A549 treated with AZD2906 at 1 μM for 4 hours (cell line): ENCODE results near the gene CD33. TPM values are rescaled to one million over a fixed set of nuclear protein-coding genes. Genes with fewer than 3 reads are reported as not detected.

Experiments used
- total RNA-seq: library from RNA; stranded (reverse); fragments of 200-300 nt; extraction: Qiagen RNA extraction; gene quantifications from 5 replicates; pipeline ENCODE4 v1.2.3, GENCODE V29; 2022

The CD33 gene
- 0.08 to 0.10 TPM (median 0.09 TPM) in 4 of 5 replicates, not detected in the other for total RNA-seq

GRCh38 chr19:51224898-51225393, at the start of gene CD33:
TSS of gene CD33 (plus strand) at chr19:51225080. CDS start at chr19:51225119, 39 bp downstream.

GRCh38 chr19:51250786-51251467, 26.0 kb downstream of the CD33 start, which contains the start of gene SIGLECL1:
TSS of gene SIGLECL1 (plus strand) at chr19:51251080. CDS start at chr19:51264073, 12,993 bp downstream.

Other genes starting within 250 kb of the CD33 start
- 0.09 to 0.17 TPM in 2 of 5 replicates, not detected in the others for gene KLK7, start 241.2 kb upstream of the CD33 start, total RNA-seq
- gene KLK8, start 223.5 kb upstream of the CD33 start, total RNA-seq, result not detected in 5 replicates
- gene KLK10, start 205.4 kb upstream of the CD33 start, total RNA-seq, result 0.17 to 0.65 TPM (median 0.30 TPM) in 5 replicates
- gene KLK11, start 198.5 kb upstream of the CD33 start, total RNA-seq, result not detected in 5 replicates
- gene KLK12, start 190.1 kb upstream of the CD33 start, total RNA-seq, result not detected in 5 replicates
- gene KLK13, start 160.0 kb upstream of the CD33 start, total RNA-seq, result 0.06 to 0.20 TPM (median 0.15 TPM) in 5 replicates
- 0.17 to 0.61 TPM (median 0.33 TPM) in 5 replicates for gene KLK14, start 142.2 kb upstream of the CD33 start, total RNA-seq
- 4.6 to 17.1 TPM (median 13.6 TPM) in 5 replicates for gene CTU1, start 116.7 kb upstream of the CD33 start, total RNA-seq
- gene SIGLEC9, start 100.2 kb upstream of the CD33 start, total RNA-seq, result 0.06 TPM in 2 of 5 replicates, not detected in the others
- not detected in 5 replicates for gene SIGLEC7, start 82.8 kb upstream of the CD33 start, total RNA-seq
- not detected in 5 replicates for gene SIGLECL1, start 26.0 kb downstream of the CD33 start, total RNA-seq
- 0.05 to 0.12 TPM (median 0.08 TPM) in 5 replicates for gene IGLON5, start 86.6 kb downstream of the CD33 start, total RNA-seq
- gene VSIG10L, start 117.1 kb downstream of the CD33 start, total RNA-seq, result 10.3 to 16.2 TPM (median 14.5 TPM) in 5 replicates
- gene ETFB, start 141.3 kb downstream of the CD33 start, total RNA-seq, result 249 to 269 TPM (median 260 TPM) in 5 replicates
- gene CLDND2, start 143.9 kb downstream of the CD33 start, total RNA-seq, result 3.3 to 16.0 TPM (median 13.1 TPM) in 5 replicates
- gene NKG7, start 147.6 kb downstream of the CD33 start, total RNA-seq, result not detected in 5 replicates
- gene LIM2, start 162.9 kb downstream of the CD33 start, total RNA-seq, result not detected in 5 replicates
- not detected in 5 replicates for gene C19orf84, start 165.5 kb downstream of the CD33 start, total RNA-seq
- gene SIGLEC10, start 192.6 kb downstream of the CD33 start, total RNA-seq, result 0.02 to 0.03 TPM in 2 of 5 replicates, not detected in the others
- not detected in 5 replicates for gene SIGLEC8, start 233.4 kb downstream of the CD33 start, total RNA-seq